H9 (cell line): ENCODE data around the gene NEDD4L. TPM values are rescaled to one million over a fixed set of nuclear protein-coding genes. Genes with fewer than 3 reads are reported as not detected.

Experiments used
- DNase-seq: peaks from one replicate; pipeline ENCODE4 v3.0.0-alpha.2; 2017
- H2AFZ ChIP-seq: one replicate; pipeline ENCODE4 v1.6.1; 2013; ENCODE audit warnings: mild to moderate bottlenecking, low read length, control low read depth, moderate library complexity
- H2AK5ac ChIP-seq: 2 replicates; pipeline ENCODE4 v1.6.1; 2013; ENCODE audit warnings: low read length, control low read depth, mixed read lengths; ENCODE audit not compliant: insufficient read length
- H2BK120ac ChIP-seq: one replicate; pipeline ENCODE4 v1.6.1; 2013; ENCODE audit warnings: low read depth, mild to moderate bottlenecking, low read length, control low read depth, inconsistent platforms; ENCODE audit not compliant: poor library complexity, severe bottlenecking
- H2BK12ac ChIP-seq: 2 replicates; pipeline ENCODE4 v1.6.1; 2013; ENCODE audit warnings: low read length, control low read depth, mixed read lengths, low read depth; ENCODE audit not compliant: insufficient read length
- H2BK15ac ChIP-seq: 2 replicates; pipeline ENCODE4 v1.6.1; 2013; ENCODE audit warnings: low read depth, low read length, control low read depth
- H2BK20ac ChIP-seq: one replicate; pipeline ENCODE4 v1.6.1; 2013; ENCODE audit warnings: low read depth, mild to moderate bottlenecking, low read length, control low read depth, inconsistent platforms; ENCODE audit not compliant: poor library complexity, severe bottlenecking
- H2BK5ac ChIP-seq: 2 replicates; pipeline ENCODE4 v1.6.1; 2013; ENCODE audit warnings: low read length, control low read depth, mixed read lengths; ENCODE audit not compliant: insufficient read length
- H3K14ac ChIP-seq: 2 replicates; pipeline ENCODE4 v1.6.1; 2013; ENCODE audit warnings: low read length, control low read depth; ENCODE audit not compliant: insufficient read depth
- H3K18ac ChIP-seq: 2 replicates; pipeline ENCODE4 v1.6.1; 2013; ENCODE audit warnings: low read depth, mild to moderate bottlenecking, mixed read lengths, low read length, control low read depth; ENCODE audit not compliant: insufficient read length
- H3K23ac ChIP-seq: 2 replicates; pipeline ENCODE4 v1.6.1; 2013; ENCODE audit warnings: low read length, control low read depth, mixed read lengths, low read depth; ENCODE audit not compliant: insufficient read length
- H3K23me2 ChIP-seq: 2 replicates; pipeline ENCODE4 v1.6.1; 2013; ENCODE audit warnings: low read depth, mild to moderate bottlenecking, mixed read lengths, low read length, control low read depth; ENCODE audit not compliant: insufficient read length, poor library complexity, severe bottlenecking
- H3K27ac ChIP-seq: 2 replicates; pipeline ENCODE4 v1.5.1; 2013; ENCODE audit warnings: low read length, control low read depth, mixed read lengths, low read depth; ENCODE audit not compliant: insufficient read length
- H3K27me3 ChIP-seq: 2 replicates; pipeline ENCODE4 v1.6.1; 2013; ENCODE audit warnings: low read length, control low read depth, inconsistent platforms; ENCODE audit not compliant: insufficient read depth
- H3K4ac ChIP-seq: 2 replicates; pipeline ENCODE4 v1.6.1; 2013; ENCODE audit warnings: low read depth, mild to moderate bottlenecking, control low read depth, inconsistent platforms, low read length, moderate library complexity
- H3K4me1 ChIP-seq: 2 replicates; pipeline ENCODE4 v1.6.1; 2013; ENCODE audit warnings: low read length, control low read depth, inconsistent platforms; ENCODE audit not compliant: insufficient read depth
- H3K4me2 ChIP-seq: 2 replicates; pipeline ENCODE4 v1.6.1; 2013; ENCODE audit warnings: low read length, control low read depth, mixed read lengths; ENCODE audit not compliant: insufficient read length, insufficient read depth
- H3K56ac ChIP-seq: 2 replicates; pipeline ENCODE4 v1.6.1; 2013; ENCODE audit warnings: low read depth, mild to moderate bottlenecking, mixed read lengths, low read length, control low read depth; ENCODE audit not compliant: insufficient read length
- H3K79me1 ChIP-seq: 2 replicates; pipeline ENCODE4 v1.6.1; 2013; ENCODE audit warnings: low read depth, mild to moderate bottlenecking, moderate library complexity, low read length, control low read depth, inconsistent platforms; ENCODE audit not compliant: insufficient read depth, poor library complexity, severe bottlenecking
- H3K79me2 ChIP-seq: 2 replicates; pipeline ENCODE4 v1.6.1; 2013; ENCODE audit warnings: low read length, control low read depth, inconsistent platforms; ENCODE audit not compliant: insufficient read depth
- H3K9ac ChIP-seq: 2 replicates; pipeline ENCODE4 v1.6.1; 2013; ENCODE audit warnings: low read length, control low read depth, mixed read lengths; ENCODE audit not compliant: insufficient read length; ENCODE audit errors: extremely low read depth
- H3K9me3 ChIP-seq: one replicate; pipeline ENCODE4 v1.6.1; 2013; ENCODE audit warnings: low read depth, low read length, inconsistent platforms; ENCODE audit not compliant: control insufficient read depth
- H3T11ph ChIP-seq: one replicate; pipeline ENCODE4 v1.6.1; 2013; ENCODE audit warnings: mild to moderate bottlenecking, low read length, control low read depth, inconsistent platforms
- H4K20me1 ChIP-seq: one replicate; pipeline ENCODE4 v1.6.1; 2013; ENCODE audit not compliant: control insufficient read depth, insufficient read length, insufficient read depth
- H4K5ac ChIP-seq: 2 replicates; pipeline ENCODE4 v1.6.1; 2013; ENCODE audit warnings: low read depth, mild to moderate bottlenecking, mixed read lengths, low read length, control low read depth; ENCODE audit not compliant: insufficient read length
- H4K8ac ChIP-seq: replicated peaks from 2 replicates; pipeline ENCODE4 v1.6.1; 2013; ENCODE audit warnings: low read length, control low read depth, mixed read lengths, low read depth; ENCODE audit not compliant: insufficient read length
- H4K91ac ChIP-seq: 2 replicates; pipeline ENCODE4 v1.6.1; 2013; ENCODE audit warnings: low read depth, mild to moderate bottlenecking, moderate library complexity, mixed read lengths, low read length, control low read depth; ENCODE audit not compliant: insufficient read length
- H3K27ac Mint-ChIP-seq, 3 experiments: 2 replicates in 2 of 3; 3 replicates in 1 of 3; pipeline ENCODE4 v1.8.0; 2020 to 2021; ENCODE audit warnings: mixed read lengths in 3 of 3, mild to moderate bottlenecking in 1 of 3, moderate library complexity in 1 of 3
- H3K27me3 Mint-ChIP-seq: 2 replicates; pipeline ENCODE4 v1.8.0; 2021; ENCODE audit warnings: low read depth, mild to moderate bottlenecking, moderate library complexity, mixed read lengths
- H3K36me3 Mint-ChIP-seq, 3 experiments: 2 replicates in 2 of 3; 3 replicates in 1 of 3; pipeline ENCODE4 v1.8.0; 2020 to 2021; ENCODE audit warnings: low read depth in 3 of 3, mixed read lengths in 3 of 3; ENCODE audit not compliant: insufficient read depth in 1 of 3
- H3K4me1 Mint-ChIP-seq, 2 experiments: 2 replicates each; pipeline ENCODE4 v1.8.0; 2020; ENCODE audit warnings: mixed read lengths in 2 of 2
- H3K4me3 Mint-ChIP-seq, 2 experiments: 2 replicates in 1 of 2; 3 replicates in 1 of 2; pipeline ENCODE4 v1.8.0; 2020 to 2021; ENCODE audit warnings: mild to moderate bottlenecking in 2 of 2, mixed read lengths in 2 of 2, moderate library complexity in 1 of 2
- H3K9me3 Mint-ChIP-seq, 2 experiments: 2 replicates in 1 of 2; 3 replicates in 1 of 2; pipeline ENCODE4 v1.8.0; 2020; ENCODE audit warnings: mild to moderate bottlenecking in 2 of 2, mixed read lengths in 2 of 2, moderate library complexity in 1 of 2
- WGBS: extraction: QIAGEN DNeasy Blood & Tissue Kit; methylation state at CpG from one replicate; pipeline ENCODE4 v1.1.7; 2013; ENCODE audit warnings: missing lambda C conversion rate, low lambda C conversion rate, mixed read lengths; ENCODE audit not compliant: insufficient read length; ENCODE audit errors: extremely low coverage; 5-methylcytosine and 5-hydroxymethylcytosine counted together
- total RNA-seq: library from RNA; stranded (reverse); gene quantifications from 2 replicates; pipeline ENCODE4 v1.2.1, GENCODE V29; 2021
- TF ChIP-seq, protein P1 (sequence below): fragments of 200-600 bp; sonication (generic); conservative IDR thresholded peaks from 3 replicates; pipeline ENCODE4 v1.8.0; 2021; ENCODE audit warnings: antibody characterized with exemption, mild to moderate bottlenecking

Gene NEDD4L
- total RNA-seq, 1 experiment from 2014 or later: 76.3 TPM

DNA sequence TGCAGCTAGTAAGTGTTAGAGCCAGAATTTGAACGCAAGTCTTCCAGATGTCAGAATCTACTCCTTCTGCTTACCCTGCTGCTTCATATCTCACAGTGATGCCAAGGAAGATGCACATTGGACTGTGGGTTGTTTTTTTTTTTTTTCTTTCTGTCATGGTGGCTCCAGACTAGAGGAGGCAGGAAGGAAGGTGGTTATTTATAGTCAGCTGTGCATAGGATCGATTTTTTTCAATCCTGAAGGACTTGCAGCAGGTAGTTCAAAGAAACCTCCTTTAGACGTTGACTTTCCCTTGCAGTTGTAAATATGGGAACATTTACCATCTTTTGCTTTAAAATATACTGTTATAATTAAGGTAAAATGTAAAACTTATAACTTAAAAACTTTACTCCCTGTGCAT lies 17.3 kb downstream of the NEDD4L start:
- no peak overlapping the region for H3K9ac ChIP-seq
- TF ChIP-seq, protein P1, sequence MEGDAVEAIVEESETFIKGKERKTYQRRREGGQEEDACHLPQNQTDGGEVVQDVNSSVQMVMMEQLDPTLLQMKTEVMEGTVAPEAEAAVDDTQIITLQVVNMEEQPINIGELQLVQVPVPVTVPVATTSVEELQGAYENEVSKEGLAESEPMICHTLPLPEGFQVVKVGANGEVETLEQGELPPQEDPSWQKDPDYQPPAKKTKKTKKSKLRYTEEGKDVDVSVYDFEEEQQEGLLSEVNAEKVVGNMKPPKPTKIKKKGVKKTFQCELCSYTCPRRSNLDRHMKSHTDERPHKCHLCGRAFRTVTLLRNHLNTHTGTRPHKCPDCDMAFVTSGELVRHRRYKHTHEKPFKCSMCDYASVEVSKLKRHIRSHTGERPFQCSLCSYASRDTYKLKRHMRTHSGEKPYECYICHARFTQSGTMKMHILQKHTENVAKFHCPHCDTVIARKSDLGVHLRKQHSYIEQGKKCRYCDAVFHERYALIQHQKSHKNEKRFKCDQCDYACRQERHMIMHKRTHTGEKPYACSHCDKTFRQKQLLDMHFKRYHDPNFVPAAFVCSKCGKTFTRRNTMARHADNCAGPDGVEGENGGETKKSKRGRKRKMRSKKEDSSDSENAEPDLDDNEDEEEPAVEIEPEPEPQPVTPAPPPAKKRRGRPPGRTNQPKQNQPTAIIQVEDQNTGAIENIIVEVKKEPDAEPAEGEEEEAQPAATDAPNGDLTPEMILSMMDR: no peak
- no peak for DNase-seq
- Mint-ChIP-seq H3K9me3 (no peaks in the 10 kb centered on the region), H3K27me3 (no peaks in the 10 kb centered on the region), H3K27ac (no peak overlapping the region), H3K4me3 (no peak overlapping the region), H3K4me1 (peaks cover 9 to 13% of the 10 kb centered on the region in 2 experiments), H3K36me3 (peaks cover 0 to 2% (median 0%) of the 10 kb centered on the region in 3 experiments; a peak in 3 of 7 replicates)
- H3K18ac ChIP-seq: no peak overlapping the region
- H2BK12ac ChIP-seq: no peak overlapping the region
- no peaks in the 10 kb centered on the region for H3K4me1 ChIP-seq
- no peak overlapping the region for H2AFZ ChIP-seq
- no peak overlapping the region for H2BK5ac ChIP-seq
- no peak overlapping the region for H2AK5ac ChIP-seq
- H3K27me3 ChIP-seq: no peaks in the 10 kb centered on the region
- H3K4me2 ChIP-seq: no peak overlapping the region
- H2BK15ac ChIP-seq: no peak overlapping the region
- H3K79me2 ChIP-seq: peaks cover 8% of the 10 kb centered on the region; the same call in 1 of the 2 replicates
- H4K20me1 ChIP-seq: no peaks in the 10 kb centered on the region
- H3K23me2 ChIP-seq: no peaks in the 10 kb centered on the region
- no peak overlapping the region for H3K23ac ChIP-seq
- no peak overlapping the region for H3K4ac ChIP-seq
- peaks cover 11% of the 10 kb centered on the region for H3K79me1 ChIP-seq
- H3K9me3 ChIP-seq: no peaks in the 10 kb centered on the region
- H3K14ac ChIP-seq: no peak overlapping the region
- H2BK120ac ChIP-seq: no peak overlapping the region
- no peak overlapping the region for H2BK20ac ChIP-seq
- H4K91ac ChIP-seq: no peak overlapping the region
- WGBS: no CpG with 5 or more reads among the region's 3 CpGs
- H3T11ph ChIP-seq: no peak overlapping the region
- H4K5ac ChIP-seq: no peak overlapping the region
- H4K8ac ChIP-seq: no peak overlapping the region
- H3K56ac ChIP-seq: no peak overlapping the region
- H3K27ac ChIP-seq: no peak overlapping the region
